Ascending aorta (tissue), 2 donors: ENCODE results near the gene KLHDC9. TPM values are rescaled to one million over a fixed set of nuclear protein-coding genes. Genes with fewer than 3 reads are reported as not detected.

Source experiments
- DNase-seq, 2 donors: peaks; one replicate each; pipeline ENCODE4 v3.0.0-alpha.2; 2019; ENCODE audit warnings: low spot score in 2 of 2
- H3K27ac ChIP-seq, 2 donors: fragments of 200-600 bp; sonication (generic); one replicate each; pipeline ENCODE4 v1.5.1; 2016 to 2017; ENCODE audit warnings: mild to moderate bottlenecking in 1 of 2
- H3K27me3 ChIP-seq: fragments of 200-600 bp; sonication (generic); one replicate; pipeline ENCODE4 v1.5.1; 2017
- H3K36me3 ChIP-seq, 2 donors: fragments of 200-600 bp; sonication (generic); one replicate each; pipeline ENCODE4 v1.5.1; 2016
- H3K4me1 ChIP-seq, 2 donors: fragments of 200-600 bp; sonication (generic); one replicate each; pipeline ENCODE4 v1.5.1; 2016 to 2017; ENCODE audit warnings: mild to moderate bottlenecking in 1 of 2
- H3K4me3 ChIP-seq, 2 donors: fragments of 200-600 bp; sonication (generic); one replicate each; pipeline ENCODE4 v1.5.1; 2016 to 2017; ENCODE audit warnings: mild to moderate bottlenecking in 1 of 2
- H3K9me3 ChIP-seq, 2 donors: fragments of 200-600 bp; sonication (generic); one replicate each; pipeline ENCODE4 v1.5.1; 2016
- CTCF ChIP-seq, 3 experiments: fragments of 200-600 bp in 2 of 3; fragments of 450-650 bp in 1 of 3; sonication (generic) in 2 of 3; IDR thresholded peaks; one replicate each; pipeline ENCODE4 v1.5.1; 2016 to 2019; ENCODE audit warnings: antibody characterized with exemption in 3 of 3, mild to moderate bottlenecking in 1 of 3, moderate library complexity in 1 of 3
- intact Hi-C: fragments of 100-400 bp; cut with DNase I; formaldehyde crosslinking; loops from one replicate; pipeline ENCODE4 v1.15.1; 2023
- total RNA-seq: library from RNA; depleted of rRNA; stranded (reverse); fragments of >200 nt; gene quantifications from one replicate; pipeline ENCODE4 v1.1.0, GENCODE V29; 2016

KLHDC9 gene
- total RNA-seq, 1 donor from 2014 or later: 0.32 TPM

GRCh38 chr1:161145832-161146231 is 47.7 kb downstream of the KLHDC9 start:
- no peak for DNase-seq
- H3K4me3 ChIP-seq: no peak overlapping the region
- H3K4me1 ChIP-seq: no peaks in the 10 kb centered on the region
- no peaks in the 10 kb centered on the region for H3K36me3 ChIP-seq
- no peaks in the 10 kb centered on the region for H3K27me3 ChIP-seq
- intact Hi-C loops: no loop called here
- no peak overlapping the region for H3K27ac ChIP-seq
- no peaks in the 10 kb centered on the region for H3K9me3 ChIP-seq
- no peak for TF ChIP-seq CTCF (IDR thresholded peaks at IDR 0.05)

Other genes starting within 250 kb of the KLHDC9 start
- not detected for gene CD244, start 235.5 kb upstream of the KLHDC9 start, total RNA-seq
- 2.2 TPM for gene ITLN1, start 213.2 kb upstream of the KLHDC9 start, total RNA-seq
- not detected for gene ITLN2, start 143.6 kb upstream of the KLHDC9 start, total RNA-seq
- gene F11R, start 77.2 kb upstream of the KLHDC9 start, total RNA-seq: 19.9 TPM
- not detected for gene TSTD1, start 59.4 kb upstream of the KLHDC9 start, total RNA-seq
- 68.5 TPM for gene USF1, start 52.4 kb upstream of the KLHDC9 start, total RNA-seq
- gene ARHGAP30, start 28.5 kb upstream of the KLHDC9 start, total RNA-seq: 14.7 TPM
- not detected for gene NECTIN4, start 8.8 kb upstream of the KLHDC9 start, total RNA-seq
- 16.3 TPM for gene PFDN2, start 19.7 kb downstream of the KLHDC9 start, total RNA-seq
- gene NIT1, start 19.7 kb downstream of the KLHDC9 start, total RNA-seq: 44.9 TPM
- gene DEDD, start 34.3 kb downstream of the KLHDC9 start, total RNA-seq: 27.8 TPM
- gene UFC1, start 55.6 kb downstream of the KLHDC9 start, total RNA-seq: 3.3 TPM
- gene USP21, start 61.1 kb downstream of the KLHDC9 start, total RNA-seq: 31.9 TPM
- gene PPOX, start 68.1 kb downstream of the KLHDC9 start, total RNA-seq: 4.8 TPM
- gene B4GALT3, start 79.1 kb downstream of the KLHDC9 start, total RNA-seq: 26.9 TPM
- gene ADAMTS4, start 100.7 kb downstream of the KLHDC9 start, total RNA-seq: 109 TPM
- 107 TPM for gene NDUFS2, start 104.0 kb downstream of the KLHDC9 start, total RNA-seq
- 69.9 TPM for gene FCER1G, start 116.9 kb downstream of the KLHDC9 start, total RNA-seq
- 161 TPM for gene APOA2, start 125.3 kb downstream of the KLHDC9 start, total RNA-seq
- gene TOMM40L, start 127.7 kb downstream of the KLHDC9 start, total RNA-seq: 26.6 TPM
- gene NR1I3, start 139.8 kb downstream of the KLHDC9 start, total RNA-seq: 0.21 TPM
- not detected for gene PCP4L1, start 160.4 kb downstream of the KLHDC9 start, total RNA-seq
- gene MPZ, start 211.6 kb downstream of the KLHDC9 start, total RNA-seq: 2.4 TPM
- gene SDHC, start 216.0 kb downstream of the KLHDC9 start, total RNA-seq: 23.2 TPM